NOMO-1 treated with DMSO at 0.1 percent for 48 hours (cell line): Measurements from ENCODE around the gene UBASH3B.
"Not testable (repeated sequence)": the region's sequence is repeated elsewhere in the genome, so short reads cannot be mapped to it uniquely, and the experiment has no call there.

ENCODE experiments used
- DNase-seq: peaks from one replicate; lab custom pipeline; 2025; ENCODE audit not compliant: unreplicated experiment; lab: John Stamatoyannopoulos, UW

Gene UBASH3B, protein sequence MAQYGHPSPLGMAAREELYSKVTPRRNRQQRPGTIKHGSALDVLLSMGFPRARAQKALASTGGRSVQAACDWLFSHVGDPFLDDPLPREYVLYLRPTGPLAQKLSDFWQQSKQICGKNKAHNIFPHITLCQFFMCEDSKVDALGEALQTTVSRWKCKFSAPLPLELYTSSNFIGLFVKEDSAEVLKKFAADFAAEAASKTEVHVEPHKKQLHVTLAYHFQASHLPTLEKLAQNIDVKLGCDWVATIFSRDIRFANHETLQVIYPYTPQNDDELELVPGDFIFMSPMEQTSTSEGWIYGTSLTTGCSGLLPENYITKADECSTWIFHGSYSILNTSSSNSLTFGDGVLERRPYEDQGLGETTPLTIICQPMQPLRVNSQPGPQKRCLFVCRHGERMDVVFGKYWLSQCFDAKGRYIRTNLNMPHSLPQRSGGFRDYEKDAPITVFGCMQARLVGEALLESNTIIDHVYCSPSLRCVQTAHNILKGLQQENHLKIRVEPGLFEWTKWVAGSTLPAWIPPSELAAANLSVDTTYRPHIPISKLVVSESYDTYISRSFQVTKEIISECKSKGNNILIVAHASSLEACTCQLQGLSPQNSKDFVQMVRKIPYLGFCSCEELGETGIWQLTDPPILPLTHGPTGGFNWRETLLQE

GRCh38 chr11:122655527-122656072, at the start of gene UBASH3B:
TSS of gene UBASH3B (plus strand) at chr11:122655722. CDS start at chr11:122656050, 328 bp downstream.
- peak; percentile 80 for DNase-seq

DNA sequence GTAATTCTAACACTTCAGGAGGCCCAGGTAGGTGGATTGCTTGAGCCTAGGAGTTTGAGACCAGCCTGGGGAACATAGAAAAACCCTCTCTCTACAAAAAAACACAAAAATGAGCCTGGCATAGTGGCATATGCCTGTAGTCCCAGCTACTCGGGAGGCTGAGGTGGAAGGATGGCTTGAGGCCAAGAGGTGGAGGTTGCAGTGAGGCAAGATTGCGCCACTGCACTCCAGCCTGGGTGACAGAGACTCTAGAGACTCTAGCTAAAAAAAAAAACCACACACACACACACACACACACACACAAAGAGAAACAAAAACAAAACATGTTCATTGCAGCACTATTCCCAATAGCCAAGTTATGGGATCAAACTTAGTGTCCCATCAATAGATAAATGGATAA, 48.4 kb upstream of the UBASH3B start:
- DNase-seq: not testable (repeated sequence)

DNA sequence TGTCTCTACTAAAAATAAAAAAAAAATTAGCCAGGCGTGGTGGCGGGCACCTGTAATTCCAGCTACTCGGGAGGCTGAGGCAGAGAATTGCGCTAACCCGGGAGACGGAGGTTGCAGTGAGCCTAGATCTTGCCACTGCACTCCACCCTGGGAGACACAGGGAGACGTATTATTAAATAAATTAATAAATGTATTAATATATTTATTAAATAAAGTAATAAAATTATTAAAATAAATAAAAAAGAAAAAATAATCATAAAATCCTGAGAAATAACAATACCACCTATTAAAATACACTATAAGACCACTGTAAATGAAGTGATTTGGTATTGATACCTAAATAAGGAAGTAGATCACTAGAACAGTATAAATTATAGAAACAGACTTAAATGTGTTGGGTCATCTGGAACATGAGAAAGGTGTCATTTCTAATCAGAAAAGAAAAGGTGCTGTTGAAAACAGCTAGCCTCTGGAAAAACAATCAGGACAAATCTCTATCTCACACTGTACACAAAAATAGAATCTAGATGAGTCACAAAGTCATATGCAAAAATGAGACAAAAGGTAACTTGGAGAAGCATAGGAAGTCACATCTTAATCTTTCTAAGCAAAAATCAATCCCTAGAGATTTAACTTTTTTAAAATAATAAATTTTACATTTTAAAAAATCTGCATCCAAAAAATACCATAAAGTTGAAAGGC, 43.2 kb upstream of the UBASH3B start:
- DNase-seq: no peak

GRCh38 chr11:122616718-122617117, 38.8 kb upstream of the UBASH3B start:
- no peak for DNase-seq

- DNase-seq: no peak
Measured at GRCh38 chr11:122617297-122617696, 38.2 kb upstream of the UBASH3B start.

GRCh38 chr11:122617926-122618325, 37.6 kb upstream of the UBASH3B start:
- DNase-seq: no peak

- DNase-seq: no peak
Measured at GRCh38 chr11:122618927-122619326, 36.6 kb upstream of the UBASH3B start.

- no peak for DNase-seq
Measured at GRCh38 chr11:122619757-122620156, 35.8 kb upstream of the UBASH3B start.

- not testable (repeated sequence) for DNase-seq
Measured at GRCh38 chr11:122625501-122625900, 30.0 kb upstream of the UBASH3B start.

GRCh38 chr11:122625976-122626665, 29.4 kb upstream of the UBASH3B start:
- DNase-seq: no peak

DNA sequence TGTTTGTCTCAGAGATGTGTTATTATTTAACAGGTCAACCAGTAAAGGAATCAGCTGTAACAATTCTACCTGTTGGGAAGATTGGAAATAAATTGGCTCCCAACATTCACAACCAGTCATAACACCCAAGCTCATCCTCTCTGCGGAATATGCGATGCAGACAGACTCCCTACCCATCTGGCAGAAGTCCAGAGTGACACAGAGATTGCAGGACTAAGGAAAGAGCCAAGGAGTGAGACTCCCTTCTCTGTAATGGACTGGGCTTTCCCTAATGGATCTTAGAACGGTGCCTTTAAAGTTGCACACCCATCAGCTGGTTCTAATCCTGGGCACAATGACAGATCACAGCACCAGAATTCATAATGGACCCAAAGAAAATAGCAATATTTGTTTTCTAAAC, 27.8 kb upstream of the UBASH3B start:
- no peak for DNase-seq

DNA sequence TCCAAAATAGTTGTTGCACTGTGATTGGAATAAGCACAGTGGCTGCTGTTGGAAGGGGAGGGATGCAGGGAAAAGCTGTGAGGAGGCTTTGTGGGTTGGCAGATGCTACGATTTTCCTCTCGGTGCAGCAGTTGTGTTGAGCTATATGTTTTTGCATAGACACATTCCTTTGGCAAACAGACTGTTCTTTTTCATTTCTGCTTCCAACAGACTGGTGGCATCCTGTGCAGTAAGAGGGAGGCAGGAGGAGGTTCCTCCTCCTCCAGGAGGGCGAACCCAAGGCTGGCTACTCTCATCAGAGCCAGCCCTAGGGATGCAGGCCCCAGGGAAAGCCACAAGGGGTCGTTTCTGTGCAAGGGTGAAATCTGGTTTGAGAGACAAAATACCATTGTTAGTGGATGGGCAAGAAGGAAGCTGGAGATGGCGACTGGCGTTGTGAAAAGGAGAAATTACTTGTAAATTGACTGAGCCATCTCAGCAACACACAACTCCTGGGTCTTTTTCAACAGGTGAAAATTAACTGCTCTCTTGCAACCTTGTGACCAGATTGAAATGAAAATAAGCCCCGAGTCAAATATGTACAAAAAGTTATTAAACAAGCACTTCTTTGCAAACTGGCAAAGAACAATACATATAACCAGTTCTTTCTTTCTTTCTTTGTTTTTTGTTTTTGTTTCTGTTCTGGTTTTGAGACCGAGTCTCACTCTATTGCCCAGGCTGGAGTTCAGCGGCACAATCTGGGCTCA, 26.5 kb upstream of the UBASH3B start:
- peak; percentile 84 for DNase-seq

- no peak for DNase-seq
Measured at GRCh38 chr11:122632181-122632824, 23.2 kb upstream of the UBASH3B start.

- peak; percentile 71 for DNase-seq
Measured at GRCh38 chr11:122633219-122633829, 22.2 kb upstream of the UBASH3B start.

DNA sequence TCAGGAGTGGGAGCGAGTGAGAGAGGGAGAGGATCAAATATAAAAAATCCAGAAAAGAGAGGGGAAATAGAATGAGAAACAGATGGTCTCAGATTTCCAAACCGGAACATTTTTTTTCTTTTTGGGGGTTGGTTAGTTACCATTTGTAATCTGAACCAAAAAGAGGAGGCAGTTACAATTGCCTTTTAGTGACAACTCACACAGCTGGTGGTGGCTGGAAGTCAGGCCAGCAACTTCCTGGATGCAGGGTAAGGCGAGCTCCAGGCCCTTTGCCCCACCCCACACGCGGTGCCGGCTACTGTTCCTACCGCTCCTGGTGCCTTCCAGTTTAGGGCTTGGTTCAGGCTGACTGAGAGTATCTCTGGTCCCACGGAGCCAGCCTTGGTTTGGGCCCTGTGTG, 21.0 kb upstream of the UBASH3B start:
- DNase-seq: no peak

DNA sequence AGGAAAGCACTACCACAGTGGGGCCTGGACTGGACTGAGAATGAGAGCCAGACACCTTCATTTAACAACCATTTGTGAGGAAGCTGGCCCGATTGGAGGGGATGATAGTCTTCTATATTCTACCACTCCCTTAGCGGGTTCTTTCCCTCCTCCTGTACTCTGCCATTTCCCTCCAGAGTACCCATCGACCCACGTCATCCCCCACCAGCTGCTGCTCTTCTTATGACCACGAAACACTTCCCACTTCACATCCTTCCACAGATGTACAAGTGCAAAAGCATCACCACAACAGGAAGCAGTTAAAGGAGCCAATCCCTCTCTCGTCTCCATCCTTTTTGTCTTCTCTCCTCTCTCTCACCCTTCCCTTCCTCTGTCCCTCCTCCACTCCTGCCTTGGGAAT, 18.0 kb upstream of the UBASH3B start:
- no peak for DNase-seq

DNA sequence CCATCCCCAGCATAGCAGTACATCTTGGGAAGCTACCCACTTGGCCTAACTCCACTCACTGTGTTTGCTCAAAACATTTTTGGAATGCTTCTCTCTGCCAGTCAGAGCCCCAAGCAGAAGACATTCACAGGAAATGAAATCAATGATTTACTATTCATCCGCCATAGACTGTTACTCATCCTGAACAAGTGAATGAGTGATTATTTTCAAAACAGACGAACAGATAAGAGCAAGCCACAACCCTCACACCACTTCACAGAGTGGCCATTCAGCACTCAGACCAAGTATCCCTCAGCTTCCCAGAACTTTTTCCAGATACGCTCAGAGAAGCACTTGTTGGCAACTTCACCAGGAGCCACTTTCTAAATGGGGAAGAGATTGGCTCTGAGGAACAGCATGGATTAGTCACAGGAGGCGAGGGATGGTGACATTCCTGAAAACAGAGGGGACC, 13.0 kb upstream of the UBASH3B start:
- no peak for DNase-seq

DNA sequence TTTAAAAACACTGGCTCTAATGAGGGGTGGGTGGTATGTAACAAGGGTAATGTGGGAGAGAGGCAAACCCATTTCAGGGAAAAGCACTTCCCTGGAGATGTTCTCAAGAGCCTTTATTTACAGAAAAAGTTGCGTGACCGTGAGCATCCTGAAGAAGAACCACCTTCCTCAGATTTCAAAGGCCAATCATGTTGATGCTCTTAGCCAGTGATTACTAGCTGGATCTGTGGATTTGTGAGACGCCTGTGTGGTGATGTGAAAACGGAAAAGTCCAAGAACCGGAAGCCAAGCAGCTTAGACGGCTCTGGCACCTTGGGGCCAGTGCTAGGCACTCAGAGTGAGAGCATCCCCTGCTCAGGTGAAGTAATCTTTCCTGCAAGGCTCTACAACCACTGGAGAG, 12.6 kb upstream of the UBASH3B start:
- DNase-seq: no peak

- no peak for DNase-seq
Measured at GRCh38 chr11:122645847-122646246, 9.7 kb upstream of the UBASH3B start.
